ENCODE data around the gene AATF. TPM values are rescaled to one million over a fixed set of nuclear protein-coding genes. Genes with fewer than 3 reads are reported as not detected.

Gene AATF
- total RNA-seq, 1 donor from 2014 or later = 86.1 TPM

- TF ChIP-seq CTCF (IDR thresholded peaks at IDR 0.05) = no peak
- POLR2A ChIA-PET = no interaction called here
- peaks cover 53% of the 10 kb centered on the region for H3K36me3 Mint-ChIP-seq (ENCODE audit: low read depth)
- intact Hi-C loops (cut with micrococcal nuclease) = no loop called here
- no peaks in the 10 kb centered on the region for H3K4me1 Mint-ChIP-seq
- ATAC-seq (ENCODE audit: low read depth) (no peak), DNase-seq (no peak)
- no peak overlapping the region for H3K4me3 Mint-ChIP-seq
- H3K27ac Mint-ChIP-seq = no peak overlapping the region
- H3K27me3 Mint-ChIP-seq = no peaks in the 10 kb centered on the region
- H3K9me3 Mint-ChIP-seq = no peaks in the 10 kb centered on the region
- CTCF ChIA-PET = no interaction called here
Observed at GRCh38 chr17:37026531-37026869, 77.7 kb downstream of the AATF start.

GRCh38 chr17:37028040-37028439 lies 79.3 kb downstream of the AATF start:
- Mint-ChIP-seq H3K36me3 (ENCODE audit: low read depth) (peaks cover 49% of the 10 kb centered on the region), H3K27me3 (no peaks in the 10 kb centered on the region), H3K27ac (no peak overlapping the region), H3K4me1 (no peaks in the 10 kb centered on the region), H3K9me3 (no peaks in the 10 kb centered on the region), H3K4me3 (no peak overlapping the region)
- ATAC-seq (ENCODE audit: low read depth) (no peak), DNase-seq (no peak)
- intact Hi-C loops (cut with micrococcal nuclease) = no loop called here
- CTCF ChIA-PET = no interaction called here
- POLR2A ChIA-PET = no interaction called here
- no peak for TF ChIP-seq CTCF (IDR thresholded peaks at IDR 0.05)

- no peak for TF ChIP-seq CTCF (IDR thresholded peaks at IDR 0.05)
- intact Hi-C loops (cut with micrococcal nuclease) = no loop called here
- ChIA-PET CTCF (interaction anchor here (0.8 to 1.1 kb wide), 2 partner anchors 16 to 402 kb away, joined by 3 read pairs; no protein-coding TSS in a partner anchor), POLR2A (no interaction called here)
- no peak overlapping the region for H3K4me3 Mint-ChIP-seq
- DNase-seq (no peak), ATAC-seq (ENCODE audit: low read depth) (no peak)
- peaks cover 44% of the 10 kb centered on the region for H3K36me3 Mint-ChIP-seq (ENCODE audit: low read depth)
- H3K4me1 Mint-ChIP-seq = no peaks in the 10 kb centered on the region
- H3K27me3 Mint-ChIP-seq = no peaks in the 10 kb centered on the region
- no peak overlapping the region for H3K27ac Mint-ChIP-seq
- H3K9me3 Mint-ChIP-seq = no peaks in the 10 kb centered on the region
Observed at GRCh38 chr17:37031493-37032083, 82.8 kb downstream of the AATF start.

GRCh38 chr17:37037590-37038155 lies 88.9 kb downstream of the AATF start:
- CTCF ChIA-PET = interaction anchor here (2.0 kb wide), 1 partner anchor 10 kb away, joined by 4 read pairs; no protein-coding TSS in a partner anchor
- intact Hi-C loops (cut with micrococcal nuclease) = no loop called here

GRCh38 chr17:37039269-37039668 lies 90.5 kb downstream of the AATF start:
- DNase-seq (no peak), ATAC-seq (ENCODE audit: low read depth) (no peak)
- Mint-ChIP-seq H3K27me3 (no peaks in the 10 kb centered on the region), H3K4me3 (no peak overlapping the region), H3K4me1 (no peaks in the 10 kb centered on the region), H3K9me3 (no peaks in the 10 kb centered on the region), H3K36me3 (ENCODE audit: low read depth) (peaks cover 57% of the 10 kb centered on the region), H3K27ac (no peak overlapping the region)
- ChIA-PET POLR2A (no interaction called here), CTCF (interaction anchor here (2.0 kb wide), 1 partner anchor 9 kb away, joined by 4 read pairs; no protein-coding TSS in a partner anchor)
- no peak for TF ChIP-seq CTCF (IDR thresholded peaks at IDR 0.05)
- intact Hi-C loops (cut with micrococcal nuclease) = no loop called here

More at GRCh38 chr17:37037590-37038155, 88.9 kb downstream of the AATF start:
- no peak for DNase-seq
- ATAC-seq (ENCODE audit: low read depth) = no peak
- Mint-ChIP-seq H3K4me3 (no peak overlapping the region), H3K27ac (no peak overlapping the region), H3K9me3 (no peaks in the 10 kb centered on the region), H3K4me1 (no peaks in the 10 kb centered on the region), H3K27me3 (no peaks in the 10 kb centered on the region), H3K36me3 (ENCODE audit: low read depth) (peaks cover 59% of the 10 kb centered on the region)
- no peak for TF ChIP-seq CTCF (IDR thresholded peaks at IDR 0.05)
- POLR2A ChIA-PET = no interaction called here
